ENCODE measurements around the gene RAD23A. TPM values are rescaled to one million over a fixed set of nuclear protein-coding genes. Genes with fewer than 3 reads are reported as not detected.

RAD23A gene
- total and polyA plus RNA-seq, 9 donors, result 61.2 to 94.0 (median 86.7) TPM

- DNase-seq, result no peak
- WGBS, 3 donors, result 36 to 49% (median 38%) methylated on average over 8 to 14 of the region's 14 CpGs
- Histone ChIP-seq H3K9me3 (no peaks in the 10 kb centered on the region), H3K27me3 (no peaks in the 10 kb centered on the region), H3K27ac (no peak within 1 kb of the TSS), H3K4me1 (ENCODE audit: insufficient read depth) (no peaks in the 10 kb centered on the region), H3K4me3 (no peak within 1 kb of the TSS), H3K36me3 (no peaks in the 10 kb centered on the region)
- intact Hi-C loops (cut with DNase I), result no loop called here
- TF ChIP-seq POLR2A (IDR thresholded peaks at IDR 0.05) (no peak), EP300 (IDR thresholded peaks at IDR 0.05) (no peak), CTCF (IDR thresholded peaks at IDR 0.05) (no peak)
These were observed 23.8 kb downstream of the RAD23A start, which contains the start of gene DAND5 for GRCh38 chr19:12969292-12969988. DAND5 (plus strand) TSS chr19:12969576; CDS start chr19:12969661, 85 bp downstream.

- 86 to 90% (median 87%) methylated on average over 7 of the region's 7 CpGs for WGBS, 3 donors
- no peaks in the 10 kb centered on the region for H3K9me3 ChIP-seq
- no peak for TF ChIP-seq EP300 (IDR thresholded peaks at IDR 0.05)
- TF ChIP-seq CTCF (IDR thresholded peaks at IDR 0.05), result no peak
- TF ChIP-seq POLR2A (IDR thresholded peaks at IDR 0.05), result no peak
- no peak overlapping the region for H3K4me3 ChIP-seq
- H3K36me3 ChIP-seq, result no peaks in the 10 kb centered on the region
- no peaks in the 10 kb centered on the region for H3K4me1 ChIP-seq (ENCODE audit: insufficient read depth)
- H3K27ac ChIP-seq, result no peak overlapping the region
- no peaks in the 10 kb centered on the region for H3K27me3 ChIP-seq
- intact Hi-C loops (cut with DNase I), result loop anchor here in 2 of 4 donors (10.0 kb wide), 1 partner anchor 625 kb away; no protein-coding TSS in a partner anchor
- DNase-seq, result no peak
These were observed 24.6 kb downstream of the RAD23A start for GRCh38 chr19:12970070-12970820.

- 80 to 86% (median 80%) methylated on average over 16 of the region's 16 CpGs for WGBS, 3 donors
- H3K36me3 ChIP-seq, result no peaks in the 10 kb centered on the region
- no peaks in the 10 kb centered on the region for H3K27me3 ChIP-seq
- no peaks in the 10 kb centered on the region for H3K9me3 ChIP-seq
- DNase-seq, result no peak
- peaks cover 2% of the 10 kb centered on the region for H3K4me1 ChIP-seq (ENCODE audit: insufficient read depth)
- no peak for TF ChIP-seq POLR2A (IDR thresholded peaks at IDR 0.05)
- TF ChIP-seq EP300 (IDR thresholded peaks at IDR 0.05), result no peak
- no peak for TF ChIP-seq CTCF (IDR thresholded peaks at IDR 0.05)
- no peak overlapping the region for H3K4me3 ChIP-seq
- H3K27ac ChIP-seq, result no peak overlapping the region
- intact Hi-C loops (cut with DNase I), result loop anchor here in 2 of 4 donors (10.0 kb wide), 1 partner anchor 622 kb away; no protein-coding TSS in a partner anchor
These were observed 27.6 kb downstream of the RAD23A start for GRCh38 chr19:12973236-12973635.

GRCh38 chr19:12974301-12975220 lies 28.9 kb downstream of the RAD23A start:
- Histone ChIP-seq H3K9me3 (no peaks in the 10 kb centered on the region), H3K4me1 (ENCODE audit: insufficient read depth) (peaks cover 2% of the 10 kb centered on the region), H3K27me3 (no peaks in the 10 kb centered on the region), H3K27ac (no peak overlapping the region), H3K36me3 (no peaks in the 10 kb centered on the region), H3K4me3 (no peak overlapping the region)
- WGBS, 3 donors, result 65 to 70% (median 69%) methylated on average over 15 to 19 of the region's 19 CpGs
- intact Hi-C loops (cut with DNase I), result loop anchor here (5.0 to 10.0 kb wide), 3 partner anchors 288 to 620 kb away; no protein-coding TSS in a partner anchor
- no peak for TF ChIP-seq POLR2A (IDR thresholded peaks at IDR 0.05)
- TF ChIP-seq EP300 (IDR thresholded peaks at IDR 0.05), result no peak
- peak in 1 of 5 donors; percentile 34 for DNase-seq
